Measurements from ENCODE around the gene PROSER3. TPM values are rescaled to one million over a fixed set of nuclear protein-coding genes. Genes with fewer than 3 reads are reported as not detected.

The PROSER3 gene
- polyA plus RNA-seq, 4 donors, result 1.8 to 15.0 (median 6.2) TPM

DNA sequence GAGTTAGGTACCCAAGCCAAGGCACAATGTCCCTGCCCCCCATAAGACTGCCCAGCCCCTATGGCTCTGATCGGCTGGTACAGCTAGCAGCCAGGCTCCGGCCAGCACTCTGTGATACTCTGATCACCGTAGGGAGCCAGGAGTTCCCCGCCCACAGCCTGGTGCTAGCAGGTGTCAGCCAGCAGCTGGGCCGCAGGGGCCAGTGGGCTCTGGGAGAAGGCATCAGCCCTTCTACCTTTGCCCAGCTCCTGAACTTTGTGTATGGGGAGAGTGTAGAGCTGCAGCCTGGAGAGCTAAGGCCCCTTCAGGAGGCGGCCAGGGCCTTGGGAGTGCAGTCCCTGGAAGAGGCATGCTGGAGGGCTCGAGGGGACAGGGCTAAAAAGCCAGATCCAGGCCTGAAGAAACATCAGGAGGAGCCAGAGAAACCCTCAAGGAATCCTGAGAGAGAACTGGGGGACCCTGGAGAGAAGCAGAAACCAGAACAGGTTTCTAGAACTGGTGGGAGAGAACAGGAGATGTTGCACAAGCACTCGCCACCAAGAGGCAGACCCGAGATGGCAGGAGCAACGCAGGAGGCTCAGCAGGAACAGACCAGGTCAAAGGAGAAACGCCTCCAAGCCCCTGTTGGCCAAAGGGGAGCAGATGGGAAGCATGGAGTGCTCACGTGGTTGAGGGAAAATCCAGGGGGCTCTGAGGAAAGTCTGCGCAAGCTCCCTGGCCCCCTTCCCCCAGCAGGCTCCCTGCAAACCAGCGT lies 43.2 kb upstream of the PROSER3 start:
- H3K27ac ChIP-seq (ENCODE audit: low read depth in 1 of 3, low read length in 2 of 3), result no peak overlapping the region
- peaks cover 0 to 25% (median 11%) of the 10 kb centered on the region in 3 donors for H3K4me1 ChIP-seq (ENCODE audit: control insufficient read depth in 3 of 3, insufficient read depth in 2 of 3, low read depth in 1 of 3, low read length in 2 of 3)
- no peak for FAIRE-seq
- 59 to 69% (median 60%) methylated on average over 14 of the region's 14 CpGs for WGBS, 3 donors
- H3K27me3 ChIP-seq (ENCODE audit: control insufficient read depth in 3 of 3, insufficient read depth in 3 of 3, low read length in 3 of 3), result peaks cover 0 to 7% (median 0%) of the 10 kb centered on the region in 3 donors
- H3K9me3 ChIP-seq (ENCODE audit: control insufficient read depth in 2 of 2, insufficient read depth in 1 of 2, low read depth in 1 of 2, low read length in 1 of 2), result no peaks in the 10 kb centered on the region
- H3K4me3 ChIP-seq (ENCODE audit: low read depth in 1 of 3, low read length in 3 of 3), result no peak overlapping the region
- no peak for DNase-seq
- peaks cover 0 to 5% (median 0%) of the 10 kb centered on the region in 3 donors for H3K36me3 ChIP-seq (ENCODE audit: control insufficient read depth in 3 of 3, insufficient read depth in 2 of 3, low read depth in 1 of 3, low read length in 3 of 3)

DNA sequence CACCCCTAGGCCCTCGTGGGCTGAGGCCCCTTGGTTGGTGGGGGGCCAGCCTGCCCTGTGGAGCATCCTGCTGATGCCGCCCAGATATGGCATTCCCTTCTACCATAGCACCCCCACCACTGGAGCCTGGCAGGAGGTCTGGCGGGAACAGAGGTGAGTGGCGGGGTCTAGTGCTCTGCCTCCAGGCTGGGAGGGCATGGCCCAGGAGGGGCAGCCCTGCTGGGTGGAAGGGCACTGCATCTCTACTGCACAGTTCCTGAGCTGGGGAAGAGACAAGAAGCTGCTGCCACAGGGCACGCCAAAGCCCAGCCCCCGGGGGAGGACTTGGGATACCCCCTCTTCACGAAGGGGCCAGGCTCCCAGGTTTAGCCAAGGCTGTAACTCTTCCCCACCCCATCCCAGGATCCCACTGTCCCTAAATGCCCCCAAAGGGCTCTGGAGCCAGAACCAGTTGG lies 42.6 kb upstream of the PROSER3 start:
- Histone ChIP-seq H3K27ac (ENCODE audit: low read depth in 1 of 3, low read length in 2 of 3) (no peak overlapping the region), H3K4me3 (ENCODE audit: low read depth in 1 of 3, low read length in 3 of 3) (no peak overlapping the region)
- no peak for FAIRE-seq

DNA sequence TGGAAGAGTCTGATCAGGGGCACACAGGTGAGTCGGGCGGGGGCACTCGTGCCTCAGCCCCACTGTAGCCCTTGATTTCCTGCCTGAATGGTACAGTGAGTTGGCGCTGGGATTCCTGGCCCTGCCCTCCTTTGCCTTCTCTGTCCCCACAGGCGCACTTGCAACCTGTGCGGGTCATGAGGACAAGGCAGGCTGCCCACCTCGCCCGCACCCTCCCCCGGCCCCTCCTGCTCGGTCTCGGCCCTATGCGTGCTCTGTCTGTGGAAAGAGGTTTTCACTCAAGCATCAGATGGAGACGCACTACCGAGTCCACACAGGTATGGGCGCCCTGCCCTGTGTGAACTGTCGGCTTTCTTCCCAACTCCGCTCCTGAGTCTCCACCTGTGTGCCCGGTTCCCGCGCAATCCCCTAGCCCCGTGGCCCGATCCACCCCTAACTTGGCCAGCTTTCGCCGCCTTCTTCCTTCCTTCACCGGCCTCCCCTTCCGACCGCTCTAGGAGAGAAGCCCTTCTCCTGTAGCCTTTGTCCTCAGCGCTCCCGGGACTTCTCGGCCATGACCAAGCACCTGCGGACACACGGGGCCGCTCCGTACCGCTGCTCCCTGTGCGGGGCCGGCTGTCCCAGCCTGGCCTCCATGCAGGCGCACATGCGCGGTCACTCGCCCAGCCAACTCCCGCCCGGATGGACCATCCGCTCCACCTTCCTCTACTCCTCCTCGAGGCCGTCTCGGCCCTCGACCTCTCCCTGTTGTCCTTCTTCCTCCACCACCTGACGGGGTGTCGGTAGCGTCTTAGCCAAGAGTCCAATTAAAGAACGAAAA lies 41.8 kb upstream of the PROSER3 start:
- DNase-seq (peak in 1 of 2 donors; percentile 29), FAIRE-seq (no peak)
- H3K36me3 ChIP-seq (ENCODE audit: control insufficient read depth in 3 of 3, insufficient read depth in 2 of 3, low read depth in 1 of 3, low read length in 3 of 3), result peaks cover 0 to 17% (median 4%) of the 10 kb centered on the region in 3 donors
- H3K27me3 ChIP-seq (ENCODE audit: control insufficient read depth in 3 of 3, insufficient read depth in 3 of 3, low read length in 3 of 3), result peaks cover 0 to under 1% (median 0%) of the 10 kb centered on the region in 3 donors
- peak overlapping the region; percentile 82 to 94 (median 86) for H3K27ac ChIP-seq (ENCODE audit: low read depth in 1 of 3, low read length in 2 of 3)
- peaks cover 0 to 25% (median 11%) of the 10 kb centered on the region in 3 donors for H3K4me1 ChIP-seq (ENCODE audit: control insufficient read depth in 3 of 3, insufficient read depth in 2 of 3, low read depth in 1 of 3, low read length in 2 of 3)
- H3K9me3 ChIP-seq (ENCODE audit: control insufficient read depth in 2 of 2, insufficient read depth in 1 of 2, low read depth in 1 of 2, low read length in 1 of 2), result no peaks in the 10 kb centered on the region
- peak overlapping the region; percentile 28 to 95 (median 93) for H3K4me3 ChIP-seq (ENCODE audit: low read depth in 1 of 3, low read length in 3 of 3)
- WGBS, 3 donors, result 0 to 3% (median 2%) methylated on average over 44 to 52 of the region's 52 CpGs

More for the DNA sequence above, 42.6 kb upstream of the PROSER3 start:
- peaks cover 0 to 25% (median 11%) of the 10 kb centered on the region in 3 donors for H3K4me1 ChIP-seq (ENCODE audit: control insufficient read depth in 3 of 3, insufficient read depth in 2 of 3, low read depth in 1 of 3, low read length in 2 of 3)
- no peaks in the 10 kb centered on the region for H3K9me3 ChIP-seq (ENCODE audit: control insufficient read depth in 2 of 2, insufficient read depth in 1 of 2, low read depth in 1 of 2, low read length in 1 of 2)
- no peak for DNase-seq
- peaks cover 0 to 10% (median 0%) of the 10 kb centered on the region in 3 donors for H3K36me3 ChIP-seq (ENCODE audit: control insufficient read depth in 3 of 3, insufficient read depth in 2 of 3, low read depth in 1 of 3, low read length in 3 of 3)
- 77 to 91% (median 84%) methylated on average over 6 to 7 of the region's 7 CpGs for WGBS, 3 donors
- H3K27me3 ChIP-seq (ENCODE audit: control insufficient read depth in 3 of 3, insufficient read depth in 3 of 3, low read length in 3 of 3), result peaks cover 0 to 6% (median 0%) of the 10 kb centered on the region in 3 donors

DNA sequence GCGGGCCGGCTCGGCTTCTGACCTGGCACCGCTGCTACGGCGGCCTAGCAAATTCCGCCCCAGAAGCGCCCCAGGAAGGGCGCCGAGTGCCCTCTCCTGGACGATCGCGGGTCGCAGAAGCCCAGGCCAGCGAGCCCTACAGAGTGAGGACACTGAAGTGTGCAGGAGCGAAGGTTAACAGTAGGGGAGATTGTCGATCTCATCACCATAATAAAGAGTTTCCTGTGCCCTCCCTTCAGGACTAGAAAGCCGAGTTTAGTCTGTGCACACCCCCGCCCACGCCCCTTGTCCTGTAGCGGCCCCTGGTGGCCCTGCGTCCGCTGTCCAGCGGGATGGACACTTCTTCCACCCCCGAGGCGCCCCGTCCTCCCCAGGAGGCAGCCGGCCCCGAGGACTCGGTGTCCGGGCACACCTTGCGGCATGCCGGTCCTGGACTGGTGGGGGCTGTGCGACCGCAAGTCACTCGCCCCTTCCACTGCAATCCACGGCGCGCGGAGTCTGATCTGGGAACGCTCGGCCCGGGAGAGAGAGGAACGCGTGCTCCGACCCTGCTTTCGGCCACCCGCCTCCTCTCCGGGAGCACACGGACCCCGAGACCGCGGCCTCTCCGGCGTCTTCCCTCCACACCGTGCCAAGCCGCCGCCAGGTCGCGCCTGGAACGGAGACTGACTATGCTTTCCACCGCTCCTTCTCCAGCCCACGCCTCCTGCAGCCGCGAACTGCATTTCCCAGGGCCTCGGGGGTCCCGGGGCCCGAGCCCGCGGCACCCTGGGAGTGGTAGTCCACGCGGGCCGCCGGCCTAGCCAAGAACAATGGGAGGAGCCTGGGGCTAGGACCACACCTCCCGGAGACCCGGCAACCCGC lies 40.9 kb upstream of the PROSER3 start:
- H3K36me3 ChIP-seq (ENCODE audit: control insufficient read depth in 3 of 3, insufficient read depth in 2 of 3, low read depth in 1 of 3, low read length in 3 of 3), result peaks cover 2 to 25% (median 8%) of the 10 kb centered on the region in 3 donors
- no peaks in the 10 kb centered on the region for H3K9me3 ChIP-seq (ENCODE audit: control insufficient read depth in 2 of 2, insufficient read depth in 1 of 2, low read depth in 1 of 2, low read length in 1 of 2)
- H3K27me3 ChIP-seq (ENCODE audit: control insufficient read depth in 3 of 3, insufficient read depth in 3 of 3, low read length in 3 of 3), result no peaks in the 10 kb centered on the region
- peak overlapping the region; percentile 82 to 94 (median 86) for H3K27ac ChIP-seq (ENCODE audit: low read depth in 1 of 3, low read length in 2 of 3)
- DNase-seq (peak; percentile 92 to 98), FAIRE-seq (no peak)
- H3K4me3 ChIP-seq (ENCODE audit: low read depth in 1 of 3, low read length in 3 of 3), result peak overlapping the region; percentile 92 to 95 (median 93)
- 0% methylated on average over 55 to 77 of the region's 77 CpGs for WGBS, 3 donors
- peaks cover 0 to 25% (median 11%) of the 10 kb centered on the region in 3 donors for H3K4me1 ChIP-seq (ENCODE audit: control insufficient read depth in 3 of 3, insufficient read depth in 2 of 3, low read depth in 1 of 3, low read length in 2 of 3)

DNA sequence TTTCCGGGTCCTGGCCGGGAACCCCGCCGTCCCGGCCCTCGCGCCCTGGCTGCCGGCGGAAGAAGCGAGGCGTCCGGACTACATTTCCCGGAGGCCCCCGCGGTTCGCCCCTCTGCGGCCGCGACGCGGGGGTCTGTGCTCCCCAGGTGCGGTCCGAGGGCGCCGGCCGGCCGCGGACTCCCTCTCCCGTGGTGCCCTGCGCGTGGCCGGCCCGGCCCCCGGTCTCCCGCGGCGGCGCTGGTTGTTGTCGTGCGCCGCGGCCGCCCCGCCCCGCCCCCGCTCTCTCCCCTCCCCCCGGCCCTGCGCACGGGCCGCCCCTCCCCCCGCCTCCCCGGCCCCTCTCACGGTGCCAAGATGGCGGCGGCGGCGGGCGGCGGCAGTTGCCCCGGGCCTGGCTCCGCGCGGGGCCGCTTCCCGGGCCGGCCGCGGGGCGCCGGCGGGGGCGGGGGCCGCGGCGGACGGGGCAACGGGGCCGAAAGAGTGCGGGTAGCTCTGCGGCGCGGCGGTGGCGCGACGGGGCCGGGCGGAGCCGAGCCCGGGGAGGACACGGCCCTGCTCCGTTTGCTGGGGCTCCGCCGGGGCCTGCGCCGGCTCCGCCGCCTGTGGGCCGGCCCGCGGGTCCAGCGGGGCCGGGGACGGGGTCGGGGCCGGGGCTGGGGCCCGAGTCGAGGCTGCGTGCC lies 40.2 kb upstream of the PROSER3 start, which contains the start of gene KMT2B:
KMT2B (plus strand) TSS at position 339 of the 680 bp plus-strand sequence; CDS start at position 355, 16 bp downstream.
- 0 to 1% (median 0%) methylated on average over 7 to 108 of the region's 109 CpGs for whole genome bisulfite sequencing, 3 donors
- Histone ChIP-seq H3K36me3 (ENCODE audit: control insufficient read depth in 3 of 3, insufficient read depth in 2 of 3, low read depth in 1 of 3, low read length in 3 of 3) (peaks cover 7 to 33% (median 8%) of the 10 kb centered on the region in 3 donors), H3K4me1 (ENCODE audit: control insufficient read depth in 3 of 3, insufficient read depth in 2 of 3, low read depth in 1 of 3, low read length in 2 of 3) (peaks cover 0 to 25% (median 11%) of the 10 kb centered on the region in 3 donors), H3K9me3 (ENCODE audit: control insufficient read depth in 2 of 2, insufficient read depth in 1 of 2, low read depth in 1 of 2, low read length in 1 of 2) (no peaks in the 10 kb centered on the region), H3K27me3 (ENCODE audit: control insufficient read depth in 3 of 3, insufficient read depth in 3 of 3, low read length in 3 of 3) (no peaks in the 10 kb centered on the region), H3K4me3 (ENCODE audit: low read depth in 1 of 3, low read length in 3 of 3) (peak within 1 kb of the TSS; percentile 92 to 95 (median 93)), H3K27ac (ENCODE audit: low read depth in 1 of 3, low read length in 2 of 3) (peak within 1 kb of the TSS; percentile 82 to 94 (median 86))
- peak in 1 of 2 donors; percentile 98 for DNase-seq
- no peak for FAIRE-seq

DNA sequence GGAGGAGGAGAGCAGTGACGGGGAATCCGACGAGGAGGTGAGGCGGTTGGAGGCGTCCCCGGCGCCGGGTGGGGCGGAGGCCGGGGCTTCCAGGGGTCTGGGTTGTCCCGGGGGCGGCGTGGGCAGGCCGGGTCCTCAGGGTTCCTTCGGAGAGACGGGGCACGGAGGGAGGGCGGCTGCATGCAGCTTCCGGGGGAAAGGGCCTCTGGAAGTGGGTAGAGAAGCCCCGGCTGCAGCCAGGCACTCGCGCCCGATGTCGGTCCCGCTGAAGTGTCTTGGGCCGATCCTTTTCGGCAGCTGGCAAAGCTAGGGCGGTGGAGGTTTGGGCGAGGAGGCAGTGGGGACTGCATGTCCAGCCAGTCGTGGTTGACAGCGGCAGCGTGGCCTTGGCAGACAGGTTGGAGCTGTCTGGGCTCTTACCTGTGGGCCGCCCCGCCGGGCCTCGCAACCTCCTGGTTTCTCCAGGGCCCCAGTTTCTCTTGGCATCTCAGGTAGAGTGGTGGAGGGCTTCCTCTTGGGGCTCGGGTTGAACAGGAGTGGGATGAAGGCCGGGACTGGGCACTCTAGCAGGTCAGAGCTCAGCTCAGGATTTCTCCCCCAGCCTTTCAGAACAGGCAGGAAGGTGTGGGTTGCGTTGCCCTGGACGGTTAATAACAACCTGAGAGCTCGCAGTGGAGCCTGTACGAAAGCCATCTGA lies 39.5 kb upstream of the PROSER3 start:
- Histone ChIP-seq H3K36me3 (ENCODE audit: control insufficient read depth in 3 of 3, insufficient read depth in 2 of 3, low read depth in 1 of 3, low read length in 3 of 3) (peaks cover 8 to 40% (median 9%) of the 10 kb centered on the region in 3 donors), H3K9me3 (ENCODE audit: control insufficient read depth in 2 of 2, insufficient read depth in 1 of 2, low read depth in 1 of 2, low read length in 1 of 2) (no peaks in the 10 kb centered on the region), H3K4me3 (ENCODE audit: low read depth in 1 of 3, low read length in 3 of 3) (peak overlapping the region; percentile 85 to 95 (median 92)), H3K4me1 (ENCODE audit: control insufficient read depth in 3 of 3, insufficient read depth in 2 of 3, low read depth in 1 of 3, low read length in 2 of 3) (peaks cover 0 to 25% (median 11%) of the 10 kb centered on the region in 3 donors), H3K27ac (ENCODE audit: low read depth in 1 of 3, low read length in 2 of 3) (peak overlapping the region; percentile 38 to 66 (median 53)), H3K27me3 (ENCODE audit: control insufficient read depth in 3 of 3, insufficient read depth in 3 of 3, low read length in 3 of 3) (no peaks in the 10 kb centered on the region)
- 1% methylated on average over 38 to 42 of the region's 42 CpGs for WGBS, 3 donors
- FAIRE-seq (no peak), DNase-seq (peak; percentile 38 to 51)
